A673 (cell line): ENCODE measurements around the gene ZFPL1.

Source experiments
- CTCF ChIP-seq: fragments of 300-800, 200-600 bp; sonication (generic); conservative IDR thresholded peaks from 2 replicates; pipeline ENCODE4 v1.5.1; 2017; ENCODE audit warnings: low read depth, mild to moderate bottlenecking, antibody characterized with exemption, low read length, moderate library complexity, mixed read lengths
- EZH2 ChIP-seq: fragments of 200-600 bp; sonication (generic); IDR thresholded peaks from 2 replicates; pipeline ENCODE4 v1.6.1; 2017; ENCODE audit warnings: borderline replicate concordance, low read depth, mild to moderate bottlenecking, mixed read lengths, antibody characterized with exemption, low read length; ENCODE audit not compliant: poor library complexity, severe bottlenecking

GRCh38 chr11:65119670-65119995 is 35.6 kb downstream of the ZFPL1 start:
- no peak for TF ChIP-seq CTCF
- no peak for TF ChIP-seq EZH2
